ENCODE measurements around the gene PLAAT3. TPM values are rescaled to one million over a fixed set of nuclear protein-coding genes. Genes with fewer than 3 reads are reported as not detected.

PLAAT3 gene
- polyA plus RNA-seq, 2 of the 4 experiments (the other 2 are of a cell fraction) = 39.5 to 65.2 TPM

DNA sequence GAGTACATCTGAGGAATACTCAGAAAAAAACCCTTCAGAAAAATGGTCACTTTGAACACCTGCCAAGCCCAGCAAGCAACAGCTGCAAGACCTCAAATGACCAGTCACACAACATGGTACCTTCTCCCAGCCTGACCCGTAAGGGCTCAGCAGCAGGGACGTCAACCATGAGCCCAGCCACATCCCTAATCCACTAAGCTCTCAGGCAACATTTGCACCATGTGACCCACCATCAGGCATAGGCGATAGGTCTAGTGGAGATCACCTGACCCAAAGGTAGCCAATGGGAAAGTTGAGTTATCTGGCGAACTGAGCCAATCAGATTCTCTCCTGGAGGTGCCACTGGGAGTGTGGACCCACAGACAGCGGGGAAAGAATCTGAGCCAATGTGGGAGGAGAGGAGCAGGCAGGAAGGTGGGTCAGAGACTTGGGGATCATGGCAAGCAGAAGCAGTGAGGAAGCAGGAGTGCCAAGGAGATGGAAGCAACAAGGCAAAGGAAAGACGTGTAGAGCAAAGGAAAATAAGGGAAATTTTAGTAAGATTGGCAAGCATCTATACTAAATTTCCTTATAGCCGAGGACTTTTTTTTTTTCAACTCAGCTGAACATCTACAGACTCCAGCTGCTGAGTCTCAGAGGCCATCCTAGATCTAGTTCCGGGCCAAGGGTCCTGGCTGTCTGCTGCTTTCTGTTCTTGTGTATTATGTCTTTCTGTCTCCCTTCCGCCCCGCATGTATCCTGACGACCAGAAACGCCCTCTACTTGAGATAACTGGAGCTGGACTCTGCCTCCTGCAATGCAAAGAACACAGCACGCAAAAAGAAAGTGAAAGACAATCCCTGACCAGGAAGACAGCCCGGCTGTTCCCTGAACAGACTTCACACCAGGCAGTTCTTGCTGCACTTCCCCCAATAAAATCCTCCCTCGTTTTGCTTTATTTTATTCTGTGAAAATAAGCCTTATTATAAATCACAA lies 40.1 kb downstream of the PLAAT3 start:
- DNase-seq (ENCODE audit: low read depth in 1 of 2, low spot score in 1 of 2) (peak in 1 of 2 experiments; percentile 59), FAIRE-seq (no peak), ATAC-seq (peak in 1 of 2 experiments; percentile 84; a peak in 4 of 6 replicates)
- CTCF ChIA-PET = interaction anchor here (0.6 to 1.9 kb wide), 5 partner anchors 9 to 95 kb away, joined by 3 to 5 read pairs (median 5); no protein-coding TSS in a partner anchor
- Histone ChIP-seq H3K9me3 (no peaks in the 10 kb centered on the region), H3K4me1 (peaks cover 13% of the 10 kb centered on the region; the same call in 1 of the 3 replicates), H3K4me3 (no peak overlapping the region), H3K4me2 (peak overlapping the region; percentile 58), H3K27ac (peak overlapping the region; percentile 23 to 50; a peak in 4 of 6 replicates)
- POLR2A ChIA-PET = no interaction called here
- no peak for TF ChIP-seq GATA3 (IDR thresholded peaks at IDR 0.05; ENCODE audit: borderline replicate concordance)
- TF ChIP-seq, protein P1, sequence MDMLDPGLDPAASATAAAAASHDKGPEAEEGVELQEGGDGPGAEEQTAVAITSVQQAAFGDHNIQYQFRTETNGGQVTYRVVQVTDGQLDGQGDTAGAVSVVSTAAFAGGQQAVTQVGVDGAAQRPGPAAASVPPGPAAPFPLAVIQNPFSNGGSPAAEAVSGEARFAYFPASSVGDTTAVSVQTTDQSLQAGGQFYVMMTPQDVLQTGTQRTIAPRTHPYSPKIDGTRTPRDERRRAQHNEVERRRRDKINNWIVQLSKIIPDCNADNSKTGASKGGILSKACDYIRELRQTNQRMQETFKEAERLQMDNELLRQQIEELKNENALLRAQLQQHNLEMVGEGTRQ (IDR thresholded peaks at IDR 0.05) = peak; percentile 86
- 60% methylated on average over 15 of the region's 15 CpGs for WGBS (ENCODE audit: missing lambda C conversion rate)

- ChIA-PET CTCF (no interaction called here), POLR2A (no interaction called here)
- H3K27ac ChIP-seq = no peak overlapping the region
- no peak overlapping the region for H3K4me2 ChIP-seq
- no peaks in the 10 kb centered on the region for H3K9me3 ChIP-seq
- WGBS (ENCODE audit: missing lambda C conversion rate) = 64% methylated on average over 3 of the region's 3 CpGs
- ATAC-seq (no peak), DNase-seq (ENCODE audit: low read depth in 1 of 2, low spot score in 1 of 2) (no peak), FAIRE-seq (no peak)
- H3K4me3 ChIP-seq = no peak overlapping the region
- no peak for TF ChIP-seq FOSL2 (IDR thresholded peaks at IDR 0.05)
- no peak for TF ChIP-seq FOSL2 (CRISPR knock-in tag; IDR thresholded peaks at IDR 0.05)
- no peak for TF ChIP-seq NPAS2 (CRISPR knock-in tag; IDR thresholded peaks at IDR 0.05; ENCODE audit: borderline replicate concordance)
- no peak for TF ChIP-seq CBX2 (IDR thresholded peaks at IDR 0.05; ENCODE audit: borderline replicate concordance, low read depth)
- TF ChIP-seq RARB (CRISPR knock-in tag; IDR thresholded peaks at IDR 0.05) = no peak
- TF ChIP-seq, protein P2, sequence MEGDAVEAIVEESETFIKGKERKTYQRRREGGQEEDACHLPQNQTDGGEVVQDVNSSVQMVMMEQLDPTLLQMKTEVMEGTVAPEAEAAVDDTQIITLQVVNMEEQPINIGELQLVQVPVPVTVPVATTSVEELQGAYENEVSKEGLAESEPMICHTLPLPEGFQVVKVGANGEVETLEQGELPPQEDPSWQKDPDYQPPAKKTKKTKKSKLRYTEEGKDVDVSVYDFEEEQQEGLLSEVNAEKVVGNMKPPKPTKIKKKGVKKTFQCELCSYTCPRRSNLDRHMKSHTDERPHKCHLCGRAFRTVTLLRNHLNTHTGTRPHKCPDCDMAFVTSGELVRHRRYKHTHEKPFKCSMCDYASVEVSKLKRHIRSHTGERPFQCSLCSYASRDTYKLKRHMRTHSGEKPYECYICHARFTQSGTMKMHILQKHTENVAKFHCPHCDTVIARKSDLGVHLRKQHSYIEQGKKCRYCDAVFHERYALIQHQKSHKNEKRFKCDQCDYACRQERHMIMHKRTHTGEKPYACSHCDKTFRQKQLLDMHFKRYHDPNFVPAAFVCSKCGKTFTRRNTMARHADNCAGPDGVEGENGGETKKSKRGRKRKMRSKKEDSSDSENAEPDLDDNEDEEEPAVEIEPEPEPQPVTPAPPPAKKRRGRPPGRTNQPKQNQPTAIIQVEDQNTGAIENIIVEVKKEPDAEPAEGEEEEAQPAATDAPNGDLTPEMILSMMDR (IDR thresholded peaks at IDR 0.05) = no peak
- no peak for TF ChIP-seq CHD4 (IDR thresholded peaks at IDR 0.05; ENCODE audit: borderline replicate concordance)
- no peak for TF ChIP-seq ESRRA (IDR thresholded peaks at IDR 0.05; ENCODE audit: borderline replicate concordance, low read length)
- no peak for TF ChIP-seq RFX5 (IDR thresholded peaks at IDR 0.05)
- no peak for TF ChIP-seq KDM5A (IDR thresholded peaks at IDR 0.05)
- TF ChIP-seq TFCP2L1 (CRISPR knock-in tag; IDR thresholded peaks at IDR 0.05) = no peak
- TF ChIP-seq SMC3 (IDR thresholded peaks at IDR 0.05) = no peak
- TF ChIP-seq RCOR1 (IDR thresholded peaks at IDR 0.05; ENCODE audit: low read depth, low read length) = no peak
- TF ChIP-seq, protein P3, sequence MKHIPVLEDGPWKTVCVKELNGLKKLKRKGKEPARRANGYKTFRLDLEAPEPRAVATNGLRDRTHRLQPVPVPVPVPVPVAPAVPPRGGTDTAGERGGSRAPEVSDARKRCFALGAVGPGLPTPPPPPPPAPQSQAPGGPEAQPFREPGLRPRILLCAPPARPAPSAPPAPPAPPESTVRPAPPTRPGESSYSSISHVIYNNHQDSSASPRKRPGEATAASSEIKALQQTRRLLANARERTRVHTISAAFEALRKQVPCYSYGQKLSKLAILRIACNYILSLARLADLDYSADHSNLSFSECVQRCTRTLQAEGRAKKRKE (CRISPR knock-in tag; IDR thresholded peaks at IDR 0.05; ENCODE audit: low read depth) = no peak
- no peak for TF ChIP-seq BHLHE40 (IDR thresholded peaks at IDR 0.05; ENCODE audit: low read depth, low read length)
- TF ChIP-seq HOXB5 (CRISPR knock-in tag; IDR thresholded peaks at IDR 0.05) = no peak
- no peak for TF ChIP-seq JUN (IDR thresholded peaks at IDR 0.05)
- no peak for TF ChIP-seq POLR2AphosphoS2 (conservative IDR thresholded peaks at IDR 0.05; ENCODE audit: low read length)
- TF ChIP-seq, protein P1 (IDR thresholded peaks at IDR 0.05) = no peak
- TF ChIP-seq EHF (CRISPR knock-in tag; IDR thresholded peaks at IDR 0.05) = no peak
- peaks cover 28% of the 10 kb centered on the region for H3K4me1 ChIP-seq
Observed at GRCh38 chr11:63572026-63572688, 42.1 kb downstream of the PLAAT3 start.

All from A549 (cell line).